GM18508 (cell line): ENCODE results near the gene PARPBP.
"Not testable (repeated sequence)": the region's sequence is repeated elsewhere in the genome, so short reads cannot be mapped to it uniquely, and the experiment has no call there.

ENCODE experiments used
- ATAC-seq: cut with Tn5 transposase; IDR thresholded peaks from one replicate; pipeline ENCODE4 v1.9.1; 2021; ENCODE audit warnings: moderate number of reproducible peaks; ENCODE audit not compliant: insufficient read depth, unreplicated experiment

The PARPBP gene

DNA sequence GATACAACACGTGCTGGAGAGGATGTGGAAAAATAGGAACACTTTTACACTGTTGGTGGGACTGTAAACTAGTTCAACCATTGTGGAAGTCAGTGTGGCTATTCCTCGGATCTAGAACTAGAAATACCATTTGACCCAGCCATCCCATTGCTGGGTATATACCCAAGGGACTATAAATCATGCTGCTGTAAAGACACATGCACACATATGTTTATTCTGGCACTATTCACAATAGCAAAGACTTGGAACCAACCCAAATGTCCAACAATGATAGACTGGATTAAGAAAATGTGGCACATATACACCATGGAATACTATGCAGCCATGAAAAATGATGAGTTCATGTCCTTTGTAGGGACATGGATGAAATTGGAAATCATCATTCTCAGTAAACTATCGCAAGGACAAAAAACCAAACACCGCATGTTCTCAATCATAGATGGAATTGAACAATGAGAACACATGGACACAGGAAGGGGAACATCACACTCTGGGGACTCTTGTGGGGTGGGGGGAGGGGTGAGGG, 27.1 kb downstream of the PARPBP start:
- ATAC-seq: not testable (repeated sequence)

- not testable (repeated sequence) for ATAC-seq
Measured at GRCh38 chr12:102155206-102155605, 35.2 kb downstream of the PARPBP start.

GRCh38 chr12:102163383-102163782, 43.4 kb downstream of the PARPBP start:
- ATAC-seq: no peak

GRCh38 chr12:102167821-102168604, 48.0 kb downstream of the PARPBP start:
- ATAC-seq: peak; percentile 54

GRCh38 chr12:102169922-102170621, 50.1 kb downstream of the PARPBP start:
- ATAC-seq: no peak

GRCh38 chr12:102171951-102172350, 52.0 kb downstream of the PARPBP start:
- no peak for ATAC-seq

DNA sequence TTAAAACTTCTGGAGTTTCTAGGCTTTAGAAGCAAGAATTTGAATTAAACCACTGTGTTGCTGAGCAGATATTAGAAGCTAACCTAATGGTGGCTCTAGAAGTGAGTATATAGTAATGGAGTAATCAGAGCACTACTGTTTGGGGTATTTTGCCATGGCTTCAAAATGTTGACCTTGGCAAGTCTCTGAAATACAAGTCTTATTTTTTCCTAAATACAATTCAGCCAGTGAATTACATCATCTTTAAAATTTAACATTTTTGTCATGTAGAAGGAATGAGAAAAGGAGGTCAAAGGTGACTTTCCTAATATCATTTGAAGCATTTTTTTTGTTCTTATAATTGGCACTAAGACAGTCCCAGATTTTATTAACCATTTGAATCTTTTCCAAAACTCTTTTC, 52.5 kb downstream of the PARPBP start:
- ATAC-seq: no peak

DNA sequence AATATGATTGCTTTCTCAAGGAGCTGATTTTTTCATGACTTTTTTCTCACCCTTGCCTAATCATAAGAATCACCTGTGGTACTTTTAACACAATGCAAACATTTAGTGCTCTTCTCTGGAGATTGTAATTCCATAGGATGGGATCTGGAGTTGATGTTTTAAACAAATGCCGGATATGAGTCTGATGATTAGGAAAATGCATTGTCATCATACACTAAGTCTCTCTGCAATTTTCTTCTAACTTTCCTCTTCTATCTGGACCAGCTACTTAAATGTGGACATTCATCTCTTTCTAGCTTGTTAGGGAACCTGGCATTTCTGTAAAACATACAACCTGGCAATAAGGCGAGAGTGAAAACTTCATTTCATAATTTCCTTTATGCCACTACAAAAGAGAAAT, 54.1 kb downstream of the PARPBP start:
- no peak for ATAC-seq

GRCh38 chr12:102174761-102175160, 54.8 kb downstream of the PARPBP start:
- no peak for ATAC-seq

GRCh38 chr12:102182635-102183034, 62.7 kb downstream of the PARPBP start:
- ATAC-seq: no peak

DNA sequence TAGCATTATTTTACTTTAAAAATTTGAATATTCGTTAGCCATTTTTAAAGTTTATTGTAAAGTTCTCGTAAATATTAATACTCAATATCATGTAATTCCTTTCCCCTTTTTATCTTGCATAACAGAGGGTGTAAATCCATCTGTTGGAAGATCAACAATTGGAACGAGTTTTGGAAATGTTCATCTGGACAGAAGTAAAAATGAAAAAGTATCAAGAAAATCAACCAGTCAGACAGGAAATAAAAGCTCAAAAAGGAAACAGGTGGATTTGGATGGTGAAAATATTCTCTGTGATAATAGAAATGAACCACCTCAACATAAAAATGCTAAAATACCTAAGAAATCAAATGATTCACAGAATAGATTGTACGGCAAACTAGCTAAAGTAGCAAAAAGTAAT, 75.8 kb downstream of the PARPBP start:
- ATAC-seq: no peak

GRCh38 chr12:102197789-102198188, 77.8 kb downstream of the PARPBP start, which contains the start of gene PMCH:
Gene PMCH (minus strand): TSS chr12:102197833. CDS start chr12:102197770, 63 bp downstream.
- ATAC-seq: peak; percentile 72

DNA sequence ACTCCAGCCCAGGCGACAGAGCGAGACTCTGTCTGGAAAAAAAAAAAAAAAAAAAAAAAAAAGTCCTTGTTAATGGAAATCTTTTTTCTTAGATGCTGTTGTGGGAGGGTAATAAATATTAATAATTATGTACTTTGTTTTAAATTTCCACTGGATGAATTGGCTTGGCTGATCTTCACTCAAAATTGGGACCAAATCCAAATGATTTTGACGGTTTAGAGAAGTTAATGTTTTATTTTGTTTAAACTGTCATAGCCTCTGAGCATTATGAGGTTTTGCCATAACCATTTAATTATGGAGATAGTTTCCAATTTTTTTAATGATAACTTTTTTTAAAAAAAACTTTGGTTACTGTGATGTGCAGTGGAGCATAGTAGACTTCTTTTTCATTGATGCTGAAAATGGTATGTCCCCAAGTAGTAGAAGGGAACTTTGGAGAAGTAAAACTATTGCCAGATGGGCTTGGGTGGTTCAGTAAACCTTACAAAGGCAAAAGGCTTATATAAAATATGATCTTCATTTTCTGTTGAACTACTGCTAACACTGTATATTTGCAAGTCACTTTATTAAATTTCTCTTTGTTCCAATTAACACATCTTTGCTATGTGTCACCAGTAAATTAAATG, 81.6 kb downstream of the PARPBP start:
- no peak for ATAC-seq

DNA sequence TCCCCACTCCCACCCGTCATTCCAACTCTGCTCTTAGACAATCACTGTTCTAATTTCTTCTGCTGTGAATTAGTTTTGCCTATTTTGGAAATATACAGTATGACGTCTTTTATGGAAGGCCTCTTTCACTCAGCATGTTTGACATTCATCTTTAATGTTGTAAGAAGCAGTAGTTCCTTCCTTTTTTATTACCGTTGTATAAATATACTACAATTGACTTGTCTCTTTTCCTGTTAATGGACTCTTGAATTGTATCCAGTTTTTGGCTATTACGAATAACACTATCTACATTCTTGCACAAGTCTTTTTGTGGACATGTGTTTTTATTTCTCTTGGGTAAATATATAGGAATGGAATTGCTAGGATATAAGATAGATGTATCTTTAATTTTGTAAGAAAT, 82.6 kb downstream of the PARPBP start:
- ATAC-seq: no peak

GRCh38 chr12:102204025-102204424, 84.0 kb downstream of the PARPBP start:
- ATAC-seq: no peak

DNA sequence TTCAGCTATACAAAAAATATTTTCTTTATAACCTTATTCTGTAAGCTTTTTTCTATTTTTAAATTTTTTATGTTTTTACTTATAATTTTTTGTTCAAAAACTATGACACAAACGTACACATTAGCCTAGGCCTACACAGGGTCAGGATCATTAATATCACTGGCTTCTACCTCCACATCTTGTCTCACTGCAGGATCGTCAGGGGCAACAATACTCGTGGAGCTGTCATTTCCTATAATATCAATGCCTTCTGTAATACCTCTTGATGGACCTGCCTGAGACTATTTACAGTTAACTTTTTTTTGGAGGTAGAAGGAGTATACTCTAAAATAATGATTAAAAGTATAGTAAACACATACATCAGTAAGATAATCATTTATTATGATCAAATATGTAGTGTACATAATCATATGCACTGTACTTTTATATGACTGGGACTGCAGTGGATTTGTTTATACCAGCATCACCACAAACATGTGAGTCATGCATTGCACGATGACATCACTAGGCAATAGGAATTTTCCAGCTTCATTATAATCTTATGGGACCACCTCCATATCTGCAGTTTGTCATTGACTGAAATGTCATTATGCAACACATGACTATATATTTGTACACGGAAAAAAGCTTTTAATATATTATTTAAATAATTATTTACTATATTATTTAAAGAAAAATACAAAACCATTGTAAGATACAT, 96.2 kb downstream of the PARPBP start:
- no peak for ATAC-seq

DNA sequence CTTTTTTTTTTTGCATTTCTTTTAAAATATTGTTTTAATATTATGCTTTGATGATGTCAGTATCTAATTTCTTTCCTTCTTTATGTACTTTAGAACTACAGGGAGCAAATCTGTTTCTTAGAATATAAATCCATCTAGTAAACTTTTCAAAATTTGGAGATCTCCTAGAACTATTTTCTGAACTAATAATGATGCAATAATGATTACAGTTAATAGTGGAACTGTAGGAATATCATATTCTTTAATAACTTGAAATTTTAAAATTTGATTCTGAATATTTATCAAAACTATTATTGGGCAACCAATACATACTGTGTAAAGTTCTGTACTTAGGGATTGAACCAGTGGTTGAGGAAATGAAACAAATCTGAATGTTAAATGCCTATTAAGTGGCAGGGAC, 100.8 kb downstream of the PARPBP start:
- no peak for ATAC-seq

DNA sequence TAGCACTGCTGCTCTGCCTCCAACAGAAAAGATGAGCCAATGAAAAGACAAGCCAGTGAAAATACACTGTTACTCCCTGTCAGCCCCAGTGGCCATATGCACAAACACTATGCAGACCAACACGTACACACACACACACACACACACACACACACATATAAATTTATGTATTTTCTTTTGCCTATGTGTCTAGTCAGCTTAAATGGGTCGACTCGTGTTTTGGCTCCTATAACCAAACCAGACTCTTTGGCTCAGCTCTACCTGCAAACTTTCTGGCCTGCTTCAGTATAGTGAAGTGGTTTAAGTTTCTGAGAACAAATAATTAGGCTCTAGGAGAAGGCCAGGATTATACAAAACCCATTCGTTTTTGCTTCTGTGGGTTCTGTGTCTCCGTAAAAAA, 108.0 kb downstream of the PARPBP start:
- no peak for ATAC-seq

GRCh38 chr12:102232036-102232435, 112.1 kb downstream of the PARPBP start:
- ATAC-seq: no peak

DNA sequence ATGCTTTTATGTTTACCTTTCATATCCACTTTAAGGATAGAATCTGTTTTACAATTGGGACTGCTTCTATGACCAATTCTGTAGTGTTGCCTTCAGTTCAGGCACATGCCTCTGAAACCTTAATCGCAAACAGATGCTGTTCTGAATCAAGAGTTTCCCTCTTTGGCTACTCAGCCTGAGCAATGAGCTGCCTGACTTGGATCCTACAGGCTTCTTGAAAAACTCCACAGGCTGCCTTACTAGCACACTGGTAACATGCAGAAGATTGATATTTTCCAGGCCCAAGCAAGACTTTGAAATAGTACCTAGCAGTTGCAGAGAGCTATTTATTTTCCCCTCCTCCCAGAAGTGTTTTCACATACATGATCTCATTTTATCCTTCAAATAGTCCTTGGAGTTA, 112.5 kb downstream of the PARPBP start:
- ATAC-seq: no peak
